TTC549 (cell line): ENCODE results near the gene NFAM1.

Source experiments
- FAIRE-seq: peaks from 2 replicates; lab custom pipeline; 2012; peaks lifted over from hg19 to GRCh38; lab: Jason Lieb, UNC

NFAM1 gene

GRCh38 chr22:42414565-42415303 lies 17.5 kb downstream of the NFAM1 start:
- FAIRE-seq: no peak

DNA sequence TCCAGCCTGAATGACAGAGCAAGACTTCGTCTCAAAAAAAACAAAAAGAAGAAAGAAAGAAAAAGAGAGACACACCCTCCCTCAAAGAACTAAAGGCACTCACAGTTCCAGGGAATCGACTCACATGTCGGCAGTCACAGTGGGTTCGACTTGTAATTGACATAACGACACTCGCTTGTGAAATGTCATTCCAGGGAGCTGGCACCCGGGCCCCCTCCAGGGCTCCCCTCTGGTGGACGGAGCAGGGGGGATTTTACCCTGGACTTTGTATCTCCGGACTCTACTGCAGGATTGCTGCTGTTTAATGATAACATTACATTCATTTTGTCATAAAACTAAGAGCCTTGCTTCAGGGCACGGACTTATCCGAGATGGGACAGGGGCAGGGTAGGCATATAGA lies 18.2 kb downstream of the NFAM1 start:
- no peak for FAIRE-seq

DNA sequence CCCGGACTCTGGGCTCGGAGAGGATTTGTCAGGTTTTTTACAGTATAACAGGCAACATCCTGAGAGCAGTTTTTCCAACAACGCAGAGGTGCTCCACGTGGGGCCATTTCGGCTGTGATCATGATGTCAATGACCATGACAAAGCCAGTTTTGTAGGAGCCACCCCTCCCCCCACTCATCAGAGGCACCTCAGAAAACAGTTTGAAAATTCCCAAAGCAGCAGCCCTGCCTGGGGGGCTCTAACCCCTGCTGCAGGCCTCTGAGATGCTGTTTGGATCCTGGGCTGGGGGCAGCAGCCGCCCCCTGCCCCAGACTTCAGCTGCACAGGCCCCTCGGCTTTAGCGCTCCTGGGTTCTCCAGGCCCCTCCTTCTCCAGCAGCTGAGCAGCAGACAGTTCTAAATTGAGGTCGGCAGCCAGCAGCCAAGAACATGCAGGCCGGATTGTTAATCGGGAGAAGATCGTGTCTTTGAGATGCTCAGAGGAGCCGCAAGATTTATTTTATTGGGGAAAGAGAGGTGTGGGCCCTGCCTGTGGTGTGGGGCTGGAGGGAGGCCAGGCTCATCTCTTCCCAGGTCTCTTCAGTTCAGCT lies 19.4 kb downstream of the NFAM1 start:
- FAIRE-seq: no peak

DNA sequence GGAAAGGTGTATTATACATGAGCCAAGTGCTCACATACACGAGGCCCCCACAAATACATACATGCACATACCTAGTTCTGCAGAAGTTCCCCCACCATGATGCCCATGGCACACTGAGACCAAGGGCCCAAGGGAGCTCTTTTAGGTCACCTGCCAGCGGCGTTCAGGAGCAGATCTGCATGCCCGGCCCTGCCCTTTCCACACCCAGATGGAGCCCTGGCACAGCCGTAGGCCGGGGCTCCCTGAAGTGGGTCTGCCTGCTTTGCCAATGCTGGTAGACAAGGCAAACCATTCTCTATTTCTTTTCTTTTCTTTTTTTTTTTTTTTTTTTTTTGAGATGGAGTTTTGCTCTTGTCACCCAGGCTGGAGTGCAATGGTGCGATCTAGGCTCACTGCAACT lies 21.5 kb downstream of the NFAM1 start:
- no peak for FAIRE-seq

DNA sequence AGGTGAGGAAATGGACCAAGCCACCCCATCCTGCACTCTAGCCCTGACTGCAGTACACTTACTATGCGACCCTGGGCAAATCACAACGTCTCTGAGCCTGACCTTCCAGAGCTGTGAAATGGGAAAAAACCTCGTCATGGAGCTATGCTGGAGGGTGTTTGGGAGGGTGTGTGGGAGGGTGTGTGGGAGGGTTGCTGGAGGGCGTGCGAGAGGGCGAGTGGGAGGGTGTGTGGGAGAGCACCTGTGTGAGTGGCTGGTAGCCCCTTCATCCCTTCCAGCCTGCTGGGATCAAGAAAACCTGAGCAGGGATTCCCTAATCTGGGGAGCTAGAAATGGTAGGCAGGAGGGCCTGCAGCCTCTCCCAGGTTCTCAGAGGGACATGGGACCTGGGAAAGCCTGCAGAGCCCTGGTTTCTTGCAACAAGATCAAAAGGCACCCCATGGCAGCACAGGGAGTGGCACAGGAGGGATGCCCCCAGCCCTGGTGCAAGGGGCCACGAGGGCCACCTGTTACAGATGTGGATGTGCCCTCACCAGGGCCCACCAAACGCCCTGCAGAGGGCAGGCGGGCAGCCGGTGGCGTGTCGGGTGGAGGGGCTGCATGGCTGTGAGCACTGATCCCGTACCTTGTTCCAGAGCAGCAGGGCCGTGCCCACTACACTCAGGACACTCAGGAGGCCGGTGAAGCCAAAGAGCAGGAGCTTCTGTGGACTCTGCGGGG lies 23.2 kb downstream of the NFAM1 start:
- no peak for FAIRE-seq

- no peak for FAIRE-seq
Observed at GRCh38 chr22:42408276-42408675, 23.9 kb downstream of the NFAM1 start.

GRCh38 chr22:42404266-42404665 lies 27.9 kb downstream of the NFAM1 start:
- FAIRE-seq: no peak

DNA sequence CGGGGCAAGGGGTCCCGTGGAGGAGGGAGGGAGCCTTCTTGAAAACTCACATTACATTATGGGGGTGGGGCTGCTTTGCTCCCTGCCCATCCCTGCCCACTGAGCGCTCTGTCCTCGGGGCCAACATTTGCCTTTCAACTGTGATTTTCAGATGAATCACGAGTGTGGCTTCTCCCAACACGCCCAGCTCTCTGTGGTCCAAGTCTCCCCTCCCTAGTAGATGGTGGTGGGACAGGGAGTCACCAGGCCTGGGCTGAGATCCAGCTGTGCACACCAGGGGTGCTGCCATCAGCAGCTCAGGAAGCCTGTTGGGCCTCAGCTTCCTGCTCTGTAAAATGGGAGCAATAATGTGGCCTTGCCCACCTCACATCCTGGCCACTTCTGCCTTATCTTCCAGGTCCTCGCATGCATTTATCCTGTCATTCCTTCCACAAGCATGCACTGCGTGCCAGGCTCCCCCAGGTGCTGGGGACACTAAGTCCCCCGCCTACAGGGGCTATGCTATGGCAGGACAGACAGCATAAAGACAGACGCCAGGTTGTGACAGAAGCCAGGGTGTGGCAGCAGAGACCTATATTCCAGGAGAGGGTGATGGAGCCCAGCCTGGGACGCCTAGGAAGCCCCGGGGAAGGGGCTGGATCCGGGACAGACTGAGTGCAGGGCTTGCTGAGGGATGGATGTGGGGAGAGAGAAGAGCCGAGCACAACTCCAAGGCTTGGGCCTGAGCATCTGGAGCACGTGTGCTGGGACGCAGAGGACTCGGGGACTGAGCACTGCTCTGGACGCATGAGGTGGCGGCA lies 30.5 kb downstream of the NFAM1 start:
- no peak for FAIRE-seq

GRCh38 chr22:42400811-42401534 lies 31.2 kb downstream of the NFAM1 start:
- FAIRE-seq: no peak

GRCh38 chr22:42399315-42400271 lies 32.6 kb downstream of the NFAM1 start:
- FAIRE-seq: no peak

GRCh38 chr22:42397332-42398249 lies 34.6 kb downstream of the NFAM1 start:
- no peak for FAIRE-seq

DNA sequence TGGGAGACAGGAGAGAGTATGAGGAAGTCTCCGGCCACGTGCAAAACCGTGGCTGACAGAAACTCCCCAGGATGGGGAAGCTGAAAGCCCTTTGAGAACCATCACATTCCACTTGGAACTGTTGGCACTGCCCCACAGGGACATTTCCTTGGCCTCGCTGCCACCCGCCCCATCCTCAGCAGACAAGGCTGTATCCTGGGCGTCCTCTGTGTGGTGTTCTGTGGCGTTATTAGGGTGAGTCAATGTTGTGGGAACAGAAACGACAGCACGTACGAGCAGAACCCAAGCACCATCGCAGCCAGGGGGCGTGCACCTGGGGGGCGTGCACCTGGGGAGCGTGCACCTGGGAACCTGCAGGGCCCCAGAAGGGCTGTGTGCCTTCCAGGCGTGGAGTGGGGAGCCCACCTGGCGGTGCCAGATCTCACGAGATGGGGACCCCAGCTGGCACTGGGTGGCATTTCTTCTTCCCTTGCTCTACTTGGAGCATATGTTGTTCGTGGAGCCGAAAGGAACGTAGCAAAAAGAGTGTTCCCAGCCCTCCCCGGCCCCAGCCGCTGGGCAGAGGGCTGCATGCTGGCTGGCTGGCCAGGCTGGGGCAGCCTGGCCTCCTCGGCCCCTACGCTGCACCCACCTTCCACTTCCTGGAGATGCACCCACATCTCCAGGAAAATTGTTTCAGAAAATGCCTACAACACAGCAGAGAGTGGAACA lies 35.4 kb downstream of the NFAM1 start:
- FAIRE-seq: no peak

GRCh38 chr22:42389143-42389542 lies 43.1 kb downstream of the NFAM1 start:
- no peak for FAIRE-seq

GRCh38 chr22:42388130-42388797 lies 43.9 kb downstream of the NFAM1 start:
- no peak for FAIRE-seq

GRCh38 chr22:42387631-42388030 lies 44.6 kb downstream of the NFAM1 start:
- no peak for FAIRE-seq

DNA sequence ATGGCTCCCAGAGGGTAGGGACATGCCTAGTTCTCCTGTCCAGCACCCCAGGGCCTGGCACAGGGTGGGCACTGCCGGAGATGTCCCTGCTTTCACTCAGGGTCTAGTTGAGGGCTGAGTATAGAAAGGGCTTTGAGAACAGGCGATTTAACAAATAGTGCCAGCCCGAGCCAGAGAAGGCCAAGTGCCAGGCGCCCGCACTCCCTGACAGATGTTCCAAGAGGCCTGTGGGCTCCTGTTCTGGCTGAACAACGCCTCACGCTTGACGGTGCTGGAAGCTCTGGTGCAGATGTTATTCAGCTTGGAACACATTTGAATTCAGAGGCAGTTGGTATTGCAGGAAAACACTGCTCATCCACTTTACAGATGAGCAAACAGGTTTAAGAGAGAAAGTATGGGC lies 46.5 kb downstream of the NFAM1 start:
- no peak for FAIRE-seq

- FAIRE-seq: no peak
Observed at GRCh38 chr22:42384506-42384905, 47.7 kb downstream of the NFAM1 start.

- FAIRE-seq: no peak
Observed at GRCh38 chr22:42383851-42384417, 48.3 kb downstream of the NFAM1 start.
